GM23338 (cell line): ENCODE data around the gene PTPRE.

Experiments used
- CREB1 ChIP-seq: fragments of 250-450 bp; sonication (Bioruptor Pico); IDR thresholded peaks from 2 replicates; pipeline ENCODE4 v1.5.0; 2020; ENCODE audit warnings: low read depth, mild to moderate bottlenecking, moderate library complexity
- CTCF ChIP-seq, 2 experiments: fragments of 200-600 bp in 1 of 2; sonication (generic) in 1 of 2; conservative IDR thresholded peaks; 2 replicates each; pipeline versions ENCODE4 v1.5.1 to v1.6.1; 2016 to 2017; ENCODE audit warnings: antibody characterized with exemption in 2 of 2, low read depth in 2 of 2, mild to moderate bottlenecking in 2 of 2, moderate library complexity in 1 of 2
- POLR2AphosphoS5 ChIP-seq: IDR thresholded peaks from 2 replicates; pipeline ENCODE4 v1.6.1; 2016; ENCODE audit warnings: antibody characterized with exemption, low read depth
- REST ChIP-seq: IDR thresholded peaks from one replicate; pipeline ENCODE4 v1.6.1; 2018; ENCODE audit warnings: antibody characterized with exemption; ENCODE audit not compliant: unreplicated experiment

- TF ChIP-seq POLR2AphosphoS5 (no peak), CTCF (conservative IDR thresholded peaks at IDR 0.05; ENCODE audit: low read depth in 2 of 2) (peak; percentile 75 to 89), CREB1 (CRISPR knock-in tag) (no peak), REST (no peak)
Observed at GRCh38 chr10:128078136-128078969, 171.4 kb downstream of the PTPRE start.
